Neural progenitor cell (in vitro differentiated cells): Measurements from ENCODE around the gene WDR64. TPM values are rescaled to one million over a fixed set of nuclear protein-coding genes. Genes with fewer than 3 reads are reported as not detected.

Source experiments
- DNase-seq: peaks from one replicate; pipeline ENCODE4 v3.0.0-alpha.2; 2016; ENCODE audit warnings: low spot score
- H2AFZ ChIP-seq: fragments of 200-600 bp; sonication (generic); replicated peaks from 2 replicates; pipeline ENCODE4 v1.6.1; 2016; ENCODE audit warnings: antibody characterized with exemption
- H3F3A ChIP-seq: fragments of 200-600 bp; sonication (generic); 2 replicates; pipeline ENCODE4 v1.6.1; 2016; ENCODE audit warnings: antibody characterized with exemption, low read depth
- H3K27ac ChIP-seq: fragments of 200-600 bp; sonication (generic); 2 replicates; pipeline ENCODE4 v1.5.1; 2016; ENCODE audit warnings: mild to moderate bottlenecking
- H3K27me3 ChIP-seq: fragments of 200-600 bp; sonication (generic); 2 replicates; pipeline ENCODE4 v1.6.1; 2016; ENCODE audit warnings: mild to moderate bottlenecking, moderate library complexity
- H3K36me3 ChIP-seq: fragments of 200-600 bp; sonication (generic); 2 replicates; pipeline ENCODE4 v1.5.1; 2016
- H3K4me1 ChIP-seq: fragments of 200-600 bp; sonication (generic); 2 replicates; pipeline ENCODE4 v1.6.1; 2016; ENCODE audit warnings: mixed run types
- H3K4me2 ChIP-seq: fragments of 200-600 bp; sonication (generic); 2 replicates; pipeline ENCODE4 v1.6.1; 2016
- H3K4me3 ChIP-seq: fragments of 200-600 bp; sonication (generic); 2 replicates; pipeline ENCODE4 v1.5.1; 2016
- H3K79me2 ChIP-seq: fragments of 200-600 bp; sonication (generic); 2 replicates; pipeline ENCODE4 v1.6.1; 2016; ENCODE audit warnings: low read depth
- H3K9ac ChIP-seq: fragments of 200-600 bp; sonication (generic); 2 replicates; pipeline ENCODE4 v1.6.1; 2016
- H3K9me3 ChIP-seq: fragments of 200-600 bp; sonication (generic); 2 replicates; pipeline ENCODE4 v1.5.1; 2016; ENCODE audit warnings: low read depth
- H4K20me1 ChIP-seq: fragments of 200-600 bp; sonication (generic); 2 replicates; pipeline ENCODE4 v1.6.1; 2016; ENCODE audit warnings: low read depth
- H3K27ac Mint-ChIP-seq: 3 replicates; pipeline ENCODE4 v1.8.0; 2021; ENCODE audit warnings: mixed read lengths
- H3K27me3 Mint-ChIP-seq: 2 replicates; pipeline ENCODE4 v1.8.0; 2022; ENCODE audit warnings: low read depth, mild to moderate bottlenecking, inconsistent platforms, moderate library complexity, mixed read lengths; ENCODE audit not compliant: insufficient read depth
- H3K36me3 Mint-ChIP-seq: 3 replicates; pipeline ENCODE4 v1.8.0; 2021; ENCODE audit warnings: mixed read lengths
- H3K4me1 Mint-ChIP-seq: 3 replicates; pipeline ENCODE4 v1.8.0; 2021; ENCODE audit warnings: mixed read lengths
- H3K4me3 Mint-ChIP-seq: 3 replicates; pipeline ENCODE4 v1.8.0; 2021; ENCODE audit warnings: mild to moderate bottlenecking, moderate library complexity, mixed read lengths
- H3K9me3 Mint-ChIP-seq: 3 replicates; pipeline ENCODE4 v1.8.0; 2020; ENCODE audit warnings: mixed read lengths
- EZH2 ChIP-seq: fragments of 200-600 bp; sonication (generic); IDR thresholded peaks from 2 replicates; pipeline ENCODE4 v1.6.1; 2017; ENCODE audit warnings: antibody characterized with exemption, mild to moderate bottlenecking, moderate library complexity
- EZH2phosphoT487 ChIP-seq: fragments of 200-600 bp; sonication (generic); IDR thresholded peaks from 2 replicates; pipeline ENCODE4 v1.6.1; 2017; ENCODE audit warnings: antibody characterized with exemption
- total RNA-seq: library from RNA; depleted of rRNA; stranded (reverse); fragments of >200 nt; gene quantifications from 2 replicates; pipeline ENCODE4 v1.2.3, GENCODE V29; 2015; ENCODE audit warnings: low replicate concordance
- TF ChIP-seq, protein P1 (sequence below): fragments of 200-600 bp; sonication (generic); IDR thresholded peaks from 2 replicates; pipeline ENCODE4 v1.5.1; 2017; ENCODE audit warnings: antibody characterized with exemption, mild to moderate bottlenecking

The WDR64 gene
- total RNA-seq, 1 donor from 2014 or later: not detected

DNA sequence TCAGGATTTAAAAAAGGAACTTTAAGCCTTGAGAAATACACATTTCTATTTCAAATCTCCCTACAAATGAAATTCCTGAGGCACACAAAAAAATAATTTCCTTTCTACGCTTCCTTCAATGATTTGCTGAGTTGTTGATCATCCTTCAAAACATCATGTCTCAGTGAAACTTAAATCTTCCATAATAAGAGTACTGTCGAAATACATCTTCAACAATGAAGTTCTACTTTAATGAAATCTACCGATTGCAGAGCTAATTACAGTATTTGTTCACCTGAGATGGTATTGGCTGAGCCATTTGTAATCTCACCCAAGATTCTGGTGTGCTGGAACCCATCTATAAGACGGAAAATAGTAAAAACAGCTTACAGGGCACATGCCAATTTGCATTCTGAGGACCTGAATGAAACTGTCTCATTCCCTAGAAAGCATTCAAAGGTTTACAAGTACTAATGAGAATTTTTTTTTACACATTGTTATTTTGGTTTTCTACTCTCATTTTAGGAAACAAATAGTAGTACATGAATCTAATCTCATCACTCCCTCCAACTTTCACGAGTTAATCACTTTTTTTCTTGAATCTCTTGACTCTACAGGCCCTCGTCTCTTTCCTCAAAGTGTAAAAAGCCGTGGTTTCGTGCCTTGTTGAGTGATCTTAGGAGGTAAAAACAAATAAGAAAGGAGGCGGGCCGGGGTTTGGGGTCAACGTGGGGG lies 13.0 kb upstream of the WDR64 start:
- Histone ChIP-seq H3K27ac (no peak overlapping the region), H3K79me2 (peaks cover 54% of the 10 kb centered on the region), H3K4me2 (peak overlapping the region; percentile 97), H3F3A (no peaks in the 10 kb centered on the region), H3K9ac (peak overlapping the region; percentile 38), H2AFZ (peak overlapping the region; percentile 91), H3K4me1 (peaks cover 18% of the 10 kb centered on the region), H4K20me1 (peaks cover 24% of the 10 kb centered on the region), H3K9me3 (no peaks in the 10 kb centered on the region), H3K36me3 (peaks cover 7% of the 10 kb centered on the region), H3K27me3 (no peaks in the 10 kb centered on the region), H3K4me3 (peak overlapping the region; percentile 82)
- Mint-ChIP-seq H3K36me3 (peaks cover 44% of the 10 kb centered on the region), H3K4me3 (peak overlapping the region; percentile 91), H3K9me3 (peaks cover 36% of the 10 kb centered on the region), H3K27me3 (peaks cover 2% of the 10 kb centered on the region), H3K4me1 (peaks cover 22% of the 10 kb centered on the region), H3K27ac (peak overlapping the region; percentile 92)
- TF ChIP-seq EZH2phosphoT487 (no peak), EZH2 (no peak)
- TF ChIP-seq, protein P1, sequence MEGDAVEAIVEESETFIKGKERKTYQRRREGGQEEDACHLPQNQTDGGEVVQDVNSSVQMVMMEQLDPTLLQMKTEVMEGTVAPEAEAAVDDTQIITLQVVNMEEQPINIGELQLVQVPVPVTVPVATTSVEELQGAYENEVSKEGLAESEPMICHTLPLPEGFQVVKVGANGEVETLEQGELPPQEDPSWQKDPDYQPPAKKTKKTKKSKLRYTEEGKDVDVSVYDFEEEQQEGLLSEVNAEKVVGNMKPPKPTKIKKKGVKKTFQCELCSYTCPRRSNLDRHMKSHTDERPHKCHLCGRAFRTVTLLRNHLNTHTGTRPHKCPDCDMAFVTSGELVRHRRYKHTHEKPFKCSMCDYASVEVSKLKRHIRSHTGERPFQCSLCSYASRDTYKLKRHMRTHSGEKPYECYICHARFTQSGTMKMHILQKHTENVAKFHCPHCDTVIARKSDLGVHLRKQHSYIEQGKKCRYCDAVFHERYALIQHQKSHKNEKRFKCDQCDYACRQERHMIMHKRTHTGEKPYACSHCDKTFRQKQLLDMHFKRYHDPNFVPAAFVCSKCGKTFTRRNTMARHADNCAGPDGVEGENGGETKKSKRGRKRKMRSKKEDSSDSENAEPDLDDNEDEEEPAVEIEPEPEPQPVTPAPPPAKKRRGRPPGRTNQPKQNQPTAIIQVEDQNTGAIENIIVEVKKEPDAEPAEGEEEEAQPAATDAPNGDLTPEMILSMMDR: no peak
- DNase-seq: no peak

DNA sequence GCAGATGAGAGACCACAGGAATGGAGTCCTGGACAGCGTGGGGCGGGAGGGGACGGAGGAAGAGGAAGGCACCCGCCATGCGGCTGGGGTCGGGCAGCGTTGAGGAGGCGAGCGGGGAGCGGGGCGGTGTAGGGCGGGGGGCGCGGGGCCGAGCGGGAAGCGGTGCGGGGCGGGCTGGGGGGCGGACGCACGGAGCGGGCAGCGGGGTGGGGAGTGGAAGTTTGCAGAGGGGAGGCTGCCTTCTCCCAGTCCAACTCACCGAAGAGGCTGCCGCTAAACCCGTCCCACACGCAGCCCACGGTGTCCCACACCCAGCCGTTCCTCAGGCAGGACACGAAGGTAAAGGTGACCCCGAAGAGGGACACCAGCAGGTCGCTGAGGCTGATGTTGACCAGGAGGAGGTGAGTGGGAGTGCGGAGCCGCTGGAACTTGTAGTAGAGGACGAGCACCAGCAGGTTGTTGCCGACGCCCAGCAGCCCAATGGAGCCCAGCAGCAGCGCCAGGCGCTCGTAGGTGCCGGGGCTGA lies 12.4 kb upstream of the WDR64 start:
- Histone ChIP-seq H3K79me2 (peaks cover 48% of the 10 kb centered on the region), H3K4me3 (peak overlapping the region; percentile 82), H3K36me3 (peaks cover 7% of the 10 kb centered on the region), H3K27me3 (no peaks in the 10 kb centered on the region), H3K4me1 (peaks cover 18% of the 10 kb centered on the region), H2AFZ (peak overlapping the region; percentile 91), H4K20me1 (peaks cover 24% of the 10 kb centered on the region), H3K9me3 (no peaks in the 10 kb centered on the region), H3K27ac (peak overlapping the region; percentile 80), H3K9ac (peak overlapping the region; percentile 38), H3F3A (no peaks in the 10 kb centered on the region), H3K4me2 (peak overlapping the region; percentile 97)
- peaks cover 32% of the 10 kb centered on the region for H3K9me3 Mint-ChIP-seq
- peaks cover 38% of the 10 kb centered on the region for H3K36me3 Mint-ChIP-seq
- TF ChIP-seq EZH2phosphoT487 (no peak), EZH2 (no peak)
- TF ChIP-seq, protein P1: no peak
- peak overlapping the region; percentile 91 for H3K4me3 Mint-ChIP-seq
- peaks cover 2% of the 10 kb centered on the region for H3K27me3 Mint-ChIP-seq
- H3K4me1 Mint-ChIP-seq: peaks cover 22% of the 10 kb centered on the region
- DNase-seq: peak; percentile 67
- peak overlapping the region; percentile 92 for H3K27ac Mint-ChIP-seq

DNA sequence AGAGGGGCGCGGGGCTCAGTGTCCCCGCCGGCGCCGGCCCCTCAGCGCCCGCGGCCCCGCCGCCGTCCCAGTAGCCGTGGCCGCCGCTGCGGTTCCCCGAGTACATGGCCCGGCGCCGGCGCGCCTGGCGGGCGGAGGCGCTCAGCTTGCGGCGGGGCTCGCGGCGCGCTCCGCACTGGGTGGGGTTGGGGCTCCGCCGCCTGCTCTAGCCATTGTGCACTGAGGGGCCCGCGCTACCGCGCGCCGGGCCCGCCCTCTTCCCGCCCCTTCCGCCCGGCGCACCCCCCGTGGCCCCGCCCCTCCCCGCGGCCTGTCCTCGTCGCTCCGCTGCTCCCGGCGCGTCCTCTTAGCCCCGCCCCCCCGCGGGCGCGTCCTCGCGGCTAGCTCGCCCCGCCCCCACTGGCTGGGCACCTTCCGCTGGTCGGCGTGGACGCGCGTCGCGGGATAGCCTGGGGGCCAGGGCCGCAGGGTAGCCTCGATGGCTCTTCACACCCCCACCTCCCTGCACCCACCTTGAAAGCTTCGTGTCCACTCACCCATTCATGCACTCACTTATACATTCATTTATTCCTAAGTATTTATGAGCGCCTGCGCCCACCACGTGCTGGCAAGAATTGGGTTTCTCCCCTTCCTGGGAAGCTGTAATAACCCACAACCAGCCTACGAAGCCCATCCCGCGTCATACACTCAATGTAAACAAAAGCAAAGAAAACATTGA lies 11.8 kb upstream of the WDR64 start, which contains the start of the genes CHML and OPN3:
TSS of gene CHML (minus strand) at position 221 of the 718 bp plus-strand sequence. CDS start 4,603 bp downstream, outside the sequence.
TSS of gene OPN3 (minus strand) at position 221 of the 718 bp plus-strand sequence. CDS start at position 106, 115 bp downstream.
- Mint-ChIP-seq H3K4me3 (peak within 1 kb of the TSS; percentile 91), H3K4me1 (peaks cover 22% of the 10 kb centered on the region), H3K27ac (peak within 1 kb of the TSS; percentile 92), H3K9me3 (peaks cover 26% of the 10 kb centered on the region), H3K36me3 (peaks cover 31% of the 10 kb centered on the region), H3K27me3 (peaks cover 2% of the 10 kb centered on the region)
- Histone ChIP-seq H3K4me1 (peaks cover 18% of the 10 kb centered on the region), H3F3A (no peaks in the 10 kb centered on the region), H3K27ac (peak within 1 kb of the TSS; percentile 80), H3K36me3 (peaks cover 3% of the 10 kb centered on the region), H3K4me2 (peak within 1 kb of the TSS; percentile 97), H3K4me3 (peak within 1 kb of the TSS; percentile 82), H3K9ac (peak within 1 kb of the TSS; percentile 38), H3K79me2 (peaks cover 42% of the 10 kb centered on the region), H3K9me3 (no peaks in the 10 kb centered on the region), H3K27me3 (no peaks in the 10 kb centered on the region), H2AFZ (peak within 1 kb of the TSS; percentile 91), H4K20me1 (peaks cover 24% of the 10 kb centered on the region)
- peak; percentile 95 for DNase-seq
- TF ChIP-seq, protein P1: no peak
- TF ChIP-seq EZH2phosphoT487: no peak
- no peak for TF ChIP-seq EZH2
